ENCODE results near the gene PSD4.

DNA sequence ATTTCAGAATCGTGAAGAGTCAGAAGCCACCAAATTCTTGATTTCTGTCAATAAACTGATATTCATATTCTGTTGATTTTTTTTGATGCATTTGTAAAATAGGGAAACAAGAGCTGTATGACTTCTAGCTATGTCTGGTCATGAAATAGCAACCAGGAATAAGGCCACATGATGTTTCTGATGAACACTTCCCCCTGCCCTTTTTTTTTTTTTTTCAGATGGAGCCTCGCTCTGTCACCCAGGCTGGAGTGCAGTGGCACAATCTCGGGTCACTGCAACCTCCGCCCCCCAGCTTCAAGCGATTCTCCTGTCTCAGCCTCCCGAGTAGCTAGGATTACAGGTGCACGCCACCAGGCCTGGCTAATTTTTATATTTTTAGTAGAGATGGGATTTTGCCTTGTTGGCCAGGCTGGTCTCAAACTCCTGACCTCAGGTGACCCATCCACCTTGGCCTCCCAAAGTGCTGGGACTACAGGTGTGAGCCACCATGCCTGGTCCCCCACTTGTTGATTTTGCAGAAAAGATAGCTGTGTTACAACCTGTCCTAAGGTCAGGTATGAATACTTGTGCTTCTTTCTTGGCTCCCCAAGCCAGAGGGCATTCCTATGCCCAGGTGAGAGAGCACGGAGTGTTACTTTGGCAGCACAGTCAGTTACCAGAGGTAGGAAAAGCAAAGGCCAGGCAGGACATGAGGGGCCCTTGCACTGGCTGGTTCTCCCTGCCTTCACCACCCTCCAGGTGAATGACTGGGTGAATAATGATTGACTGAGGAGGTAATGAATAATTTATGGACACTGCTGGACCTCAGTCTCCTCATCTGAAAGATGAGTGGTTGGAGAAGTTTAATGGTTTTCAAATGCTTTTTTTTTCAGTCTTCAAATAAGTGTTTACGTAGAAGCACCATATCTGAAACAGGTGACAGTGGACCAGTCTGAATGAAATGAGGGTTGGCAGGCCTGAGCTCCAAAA is 65.4 kb downstream of the PSD4 start:
- TF ChIP-seq POLR2A (IDR thresholded peaks at IDR 0.05; ENCODE audit: low read length) (no peak), GATA1 (IDR thresholded peaks at IDR 0.05; ENCODE audit: low read depth, low read length) (no peak)
